Erythroblast (primary cell): ENCODE data around the gene PLA2G4D.

Experiments used
- DNase-seq, 2 experiments: peaks; one replicate each; lab custom pipeline; 2025; lab: John Stamatoyannopoulos, UW
- GATA1 ChIP-seq: IDR thresholded peaks from 2 replicates; pipeline ENCODE4 v1.6.1; 2011; ENCODE audit warnings: low read depth, mild to moderate bottlenecking, control low read depth, low read length, moderate library complexity
- POLR2A ChIP-seq: IDR thresholded peaks from 2 replicates; pipeline ENCODE4 v1.6.1; 2011; ENCODE audit warnings: mild to moderate bottlenecking, low read length

PLA2G4D gene

DNA sequence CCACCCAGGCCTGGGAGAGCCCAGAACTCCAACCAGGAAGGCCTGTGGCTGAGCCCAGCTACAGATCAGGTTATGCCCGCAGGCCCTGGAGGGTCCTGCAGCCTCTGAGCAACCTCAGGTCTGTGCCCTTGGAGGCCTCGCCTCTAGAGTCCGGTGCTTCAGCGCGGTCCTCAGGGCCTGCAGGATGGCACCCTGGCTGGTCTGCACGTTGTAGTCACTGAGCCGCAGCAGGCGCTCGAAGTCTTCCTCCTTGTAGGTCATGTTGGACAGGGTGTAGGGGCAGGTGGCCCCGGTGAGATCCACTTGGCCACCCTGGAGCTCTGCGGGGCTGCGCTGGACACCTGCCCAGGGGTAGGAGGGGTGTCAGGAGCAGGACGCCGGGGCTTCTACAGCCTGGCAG, 25.8 kb downstream of the PLA2G4D start:
- TF ChIP-seq GATA1 (no peak), POLR2A (no peak)
- no peak for DNase-seq

GRCh38 chr15:42066764-42067415, 27.5 kb downstream of the PLA2G4D start:
- no peak for TF ChIP-seq POLR2A
- TF ChIP-seq GATA1 = no peak
- DNase-seq = no peak

DNA sequence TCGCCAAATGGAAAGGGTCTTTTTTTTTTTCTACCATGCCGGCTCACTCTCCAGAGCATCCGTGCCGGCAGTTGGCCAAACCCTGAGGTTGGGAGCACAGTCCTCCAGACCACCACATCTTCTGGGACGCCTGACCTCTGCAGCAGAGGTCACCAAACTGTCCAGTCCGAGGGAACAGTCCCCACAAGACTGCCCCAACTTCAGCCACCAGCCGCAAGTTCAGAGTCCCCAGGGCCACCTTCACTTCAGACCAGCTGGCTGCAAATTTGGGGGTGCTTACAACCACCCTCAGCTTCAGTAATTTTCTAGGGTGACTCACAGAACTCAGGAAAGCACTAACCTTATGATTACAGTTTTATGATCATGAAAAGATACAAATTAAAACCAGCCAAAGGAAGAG, 28.9 kb downstream of the PLA2G4D start:
- no peak for DNase-seq
- TF ChIP-seq GATA1 (no peak), POLR2A (no peak)

GRCh38 chr15:42065033-42065432, 29.3 kb downstream of the PLA2G4D start:
- DNase-seq = no peak

GRCh38 chr15:42064271-42064670, 30.1 kb downstream of the PLA2G4D start:
- DNase-seq = no peak
- TF ChIP-seq POLR2A (no peak), GATA1 (no peak)

More at GRCh38 chr15:42065033-42065432, 29.3 kb downstream of the PLA2G4D start:
- no peak for TF ChIP-seq GATA1
- no peak for TF ChIP-seq POLR2A

- no peak for DNase-seq
- TF ChIP-seq POLR2A (no peak), GATA1 (no peak)
Observed at GRCh38 chr15:42063122-42063848, 31.1 kb downstream of the PLA2G4D start.

GRCh38 chr15:42062284-42062806, 32.0 kb downstream of the PLA2G4D start:
- no peak for DNase-seq
- TF ChIP-seq GATA1 = no peak
- TF ChIP-seq POLR2A = no peak

GRCh38 chr15:42060797-42061196, 33.6 kb downstream of the PLA2G4D start:
- TF ChIP-seq GATA1 (no peak), POLR2A (no peak)
- no peak for DNase-seq

DNA sequence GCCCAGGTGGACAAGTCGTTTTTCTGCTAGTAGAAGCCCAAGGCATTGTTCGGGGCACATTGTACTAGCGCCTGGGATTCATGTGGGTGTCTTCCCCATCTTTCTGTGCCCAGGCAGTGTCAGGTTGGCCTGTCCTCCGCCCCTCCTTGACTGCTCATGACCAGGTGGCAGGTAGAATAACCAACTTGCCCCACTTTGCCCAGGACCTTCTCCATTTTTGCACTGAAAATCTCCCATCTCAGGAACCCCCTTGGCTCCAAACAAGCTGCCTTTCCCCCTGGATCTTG, 33.9 kb downstream of the PLA2G4D start:
- no peak for DNase-seq
- TF ChIP-seq GATA1 (no peak), POLR2A (no peak)

GRCh38 chr15:42059661-42060476, 34.5 kb downstream of the PLA2G4D start:
- no peak for TF ChIP-seq POLR2A
- no peak for TF ChIP-seq GATA1
- peak; percentile 57 to 79 for DNase-seq

- no peak for DNase-seq
- TF ChIP-seq POLR2A = no peak
Observed at GRCh38 chr15:42058791-42059190, 35.6 kb downstream of the PLA2G4D start.

- DNase-seq = peak in 1 of 2 experiments; percentile 6
- TF ChIP-seq GATA1 = no peak
- TF ChIP-seq POLR2A = no peak
Observed at GRCh38 chr15:42057799-42058646, 36.3 kb downstream of the PLA2G4D start.

GRCh38 chr15:42056934-42057798, 37.2 kb downstream of the PLA2G4D start:
- TF ChIP-seq POLR2A = no peak
- no peak for TF ChIP-seq GATA1
- DNase-seq = peak; percentile 58 to 61
